ENCODE data around the gene ASB10. TPM values are rescaled to one million over a fixed set of nuclear protein-coding genes. Genes with fewer than 3 reads are reported as not detected.
A peak's percentile ranks its signal among the peaks of the same experiment; 100 is the strongest.

The ASB10 gene
- total RNA-seq, 1 donor from 2014 or later = not detected

GRCh38 chr7:151141855-151142685 lies 45.0 kb downstream of the ASB10 start:
- H3K36me3 Mint-ChIP-seq (ENCODE audit: unreplicated experiment) = peaks cover 40% of the 10 kb centered on the region
- H3K27ac Mint-ChIP-seq (ENCODE audit: unreplicated experiment) = no peak overlapping the region
- peak; percentile 80 for DNase-seq (ENCODE audit: extremely low spot score, unreplicated experiment)
- peaks cover 12% of the 10 kb centered on the region for H3K4me1 Mint-ChIP-seq (ENCODE audit: unreplicated experiment)
- H3K9me3 Mint-ChIP-seq (ENCODE audit: unreplicated experiment) = no peaks in the 10 kb centered on the region
- no peak for TF ChIP-seq CTCF (IDR thresholded peaks at IDR 0.05)
- no peak overlapping the region for H3K4me3 Mint-ChIP-seq (ENCODE audit: unreplicated experiment)
- no peaks in the 10 kb centered on the region for H3K27me3 Mint-ChIP-seq (ENCODE audit: unreplicated experiment)

DNA sequence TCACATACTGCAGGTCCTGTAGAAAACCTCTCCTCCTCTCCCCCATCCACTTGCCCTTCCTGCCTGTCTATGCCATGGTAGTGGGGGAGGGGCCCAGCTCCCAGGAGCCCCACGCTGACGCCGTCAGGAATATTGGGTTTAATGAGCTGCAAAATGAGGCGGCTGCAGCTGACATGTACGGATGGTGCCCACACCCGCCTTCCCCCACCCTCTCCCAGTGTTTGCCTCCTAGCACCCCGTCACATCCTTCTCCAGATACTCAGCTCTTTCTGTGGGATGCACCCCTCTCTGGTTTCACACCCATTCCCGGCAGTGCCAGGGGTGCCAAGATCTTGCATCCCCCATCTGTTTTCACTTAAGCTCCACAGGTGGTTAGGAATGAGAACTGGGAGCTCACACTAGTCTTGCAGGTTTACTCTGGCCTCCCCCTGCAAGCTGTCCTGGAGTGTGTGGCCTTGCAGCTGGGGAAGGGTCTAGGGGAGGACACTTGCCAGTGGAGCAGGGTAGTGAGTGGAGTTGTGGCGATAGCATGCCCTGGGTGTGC lies 45.7 kb downstream of the ASB10 start:
- TF ChIP-seq CTCF (IDR thresholded peaks at IDR 0.05) = no peak
- Mint-ChIP-seq H3K27ac (ENCODE audit: unreplicated experiment) (no peak overlapping the region), H3K4me3 (ENCODE audit: unreplicated experiment) (no peak overlapping the region), H3K4me1 (ENCODE audit: unreplicated experiment) (peaks cover 12% of the 10 kb centered on the region), H3K27me3 (ENCODE audit: unreplicated experiment) (no peaks in the 10 kb centered on the region), H3K9me3 (ENCODE audit: unreplicated experiment) (no peaks in the 10 kb centered on the region), H3K36me3 (ENCODE audit: unreplicated experiment) (peaks cover 43% of the 10 kb centered on the region)
- DNase-seq (ENCODE audit: extremely low spot score, unreplicated experiment) = no peak

DNA sequence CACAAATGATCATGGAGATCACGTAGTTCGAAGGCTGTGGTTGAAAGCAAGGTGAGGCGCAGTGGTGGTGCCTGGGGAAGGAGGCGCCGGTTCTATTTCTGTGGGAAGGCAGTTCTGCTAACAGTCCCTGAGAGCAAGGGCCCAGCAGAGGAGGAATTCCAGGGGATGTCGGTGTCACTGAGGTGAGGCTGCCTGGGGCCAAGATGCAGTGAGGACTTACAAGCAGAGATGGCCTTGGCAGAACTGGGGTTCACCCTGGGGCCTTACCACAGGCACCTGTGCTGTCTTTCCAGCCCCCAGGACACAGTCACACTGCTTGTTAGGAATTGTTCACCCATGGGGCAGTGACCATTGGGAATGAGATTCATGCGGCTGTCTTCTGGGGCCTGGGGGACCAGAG lies 46.2 kb downstream of the ASB10 start:
- peak; percentile 78 for DNase-seq (ENCODE audit: extremely low spot score, unreplicated experiment)
- Mint-ChIP-seq H3K9me3 (ENCODE audit: unreplicated experiment) (no peaks in the 10 kb centered on the region), H3K27ac (ENCODE audit: unreplicated experiment) (no peak overlapping the region), H3K4me3 (ENCODE audit: unreplicated experiment) (no peak overlapping the region), H3K36me3 (ENCODE audit: unreplicated experiment) (peaks cover 45% of the 10 kb centered on the region), H3K27me3 (ENCODE audit: unreplicated experiment) (no peaks in the 10 kb centered on the region), H3K4me1 (ENCODE audit: unreplicated experiment) (peaks cover 12% of the 10 kb centered on the region)
- no peak for TF ChIP-seq CTCF (IDR thresholded peaks at IDR 0.05)

DNA sequence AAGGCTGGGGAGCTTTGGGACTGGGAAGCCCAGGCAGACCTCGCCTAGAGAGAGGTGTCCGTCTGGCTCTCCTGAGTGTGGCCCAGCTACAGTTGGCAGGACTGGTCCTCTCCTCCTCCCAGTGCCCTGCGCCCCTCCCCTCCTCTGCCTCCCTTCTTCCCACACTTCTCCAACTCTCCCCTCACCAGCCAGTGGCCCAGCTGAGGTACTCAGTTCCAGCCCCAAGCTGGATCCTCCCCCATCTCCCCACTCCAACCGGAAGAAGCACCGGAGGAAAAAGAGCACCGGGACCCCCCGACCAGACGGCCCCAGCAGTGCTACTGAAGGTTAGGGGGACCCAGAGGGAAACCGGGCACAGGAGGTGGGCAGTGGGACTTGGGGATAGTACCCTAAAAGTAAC lies 47.3 kb downstream of the ASB10 start:
- no peak for DNase-seq (ENCODE audit: extremely low spot score, unreplicated experiment)

More for the DNA sequence above, 47.3 kb downstream of the ASB10 start:
- no peaks in the 10 kb centered on the region for H3K27me3 Mint-ChIP-seq (ENCODE audit: unreplicated experiment)
- H3K36me3 Mint-ChIP-seq (ENCODE audit: unreplicated experiment) = peaks cover 51% of the 10 kb centered on the region
- no peaks in the 10 kb centered on the region for H3K9me3 Mint-ChIP-seq (ENCODE audit: unreplicated experiment)
- no peak overlapping the region for H3K27ac Mint-ChIP-seq (ENCODE audit: unreplicated experiment)
- no peak for TF ChIP-seq CTCF (IDR thresholded peaks at IDR 0.05)
- peaks cover 12% of the 10 kb centered on the region for H3K4me1 Mint-ChIP-seq (ENCODE audit: unreplicated experiment)
- H3K4me3 Mint-ChIP-seq (ENCODE audit: unreplicated experiment) = no peak overlapping the region

Data from osteocyte (in vitro differentiated cells).